NOMO-1 (cell line): ENCODE measurements around the gene DDX17.

ENCODE experiments used
- DNase-seq, 2 experiments: peaks; one replicate each; lab custom pipeline; 2025; ENCODE audit not compliant: unreplicated experiment in 2 of 2; lab: John Stamatoyannopoulos, UW

DDX17 gene

DNA sequence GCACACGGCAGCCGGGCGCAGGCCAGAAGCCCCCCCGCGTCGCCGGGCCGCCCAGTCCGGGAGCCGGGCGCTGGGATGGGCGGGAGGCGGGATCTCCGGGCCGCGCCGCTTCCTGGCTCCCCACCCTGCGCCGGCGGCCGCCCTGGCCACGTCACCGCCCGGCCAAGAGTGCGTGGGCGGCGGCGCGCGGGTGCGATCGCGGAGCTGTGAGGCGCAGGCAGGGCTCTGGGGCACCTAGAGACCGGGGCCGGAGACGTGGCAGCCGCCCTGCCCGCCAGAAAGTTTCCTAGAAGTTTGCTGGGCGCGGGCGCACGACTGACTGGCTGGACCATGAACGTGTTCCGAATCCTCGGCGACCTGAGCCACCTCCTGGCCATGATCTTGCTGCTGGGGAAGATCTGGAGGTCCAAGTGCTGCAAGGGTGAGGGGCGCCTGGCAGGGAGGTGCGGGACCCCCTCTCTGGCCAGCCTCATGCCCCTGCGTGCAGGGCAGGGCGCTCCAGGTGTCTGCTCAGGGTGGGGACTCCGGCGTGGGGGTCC lies 38.1 kb downstream of the DDX17 start, which contains the start of gene KDELR3:
Gene KDELR3 (plus strand): TSS at position 193 of the 539 bp plus-strand sequence. CDS start 138 bp downstream, at position 331.
- DNase-seq, result peak in 1 of 2 experiments; percentile 39

DNA sequence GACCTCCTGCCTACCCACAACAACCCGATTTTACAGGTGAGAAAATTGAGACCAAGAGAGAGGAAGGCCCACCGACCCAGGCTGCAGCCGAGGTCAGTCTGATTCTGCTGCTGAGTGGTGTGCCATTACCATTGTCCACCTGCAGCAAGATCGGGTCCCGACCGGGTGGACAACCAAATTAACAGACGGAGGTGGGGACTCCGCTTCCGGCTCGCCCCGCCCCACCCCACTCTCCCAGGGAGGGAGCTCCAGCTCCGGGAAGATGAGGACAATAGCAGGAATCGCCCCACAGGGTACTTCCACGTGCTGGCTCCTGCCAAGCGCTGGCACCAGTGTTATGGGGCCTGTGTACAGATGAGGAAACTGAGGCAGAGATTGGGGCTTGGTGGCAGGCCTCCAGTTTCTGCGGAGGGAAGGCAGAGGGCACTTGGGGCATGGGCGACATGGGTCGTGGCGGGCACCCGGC lies 38.6 kb downstream of the DDX17 start:
- DNase-seq, result no peak

DNA sequence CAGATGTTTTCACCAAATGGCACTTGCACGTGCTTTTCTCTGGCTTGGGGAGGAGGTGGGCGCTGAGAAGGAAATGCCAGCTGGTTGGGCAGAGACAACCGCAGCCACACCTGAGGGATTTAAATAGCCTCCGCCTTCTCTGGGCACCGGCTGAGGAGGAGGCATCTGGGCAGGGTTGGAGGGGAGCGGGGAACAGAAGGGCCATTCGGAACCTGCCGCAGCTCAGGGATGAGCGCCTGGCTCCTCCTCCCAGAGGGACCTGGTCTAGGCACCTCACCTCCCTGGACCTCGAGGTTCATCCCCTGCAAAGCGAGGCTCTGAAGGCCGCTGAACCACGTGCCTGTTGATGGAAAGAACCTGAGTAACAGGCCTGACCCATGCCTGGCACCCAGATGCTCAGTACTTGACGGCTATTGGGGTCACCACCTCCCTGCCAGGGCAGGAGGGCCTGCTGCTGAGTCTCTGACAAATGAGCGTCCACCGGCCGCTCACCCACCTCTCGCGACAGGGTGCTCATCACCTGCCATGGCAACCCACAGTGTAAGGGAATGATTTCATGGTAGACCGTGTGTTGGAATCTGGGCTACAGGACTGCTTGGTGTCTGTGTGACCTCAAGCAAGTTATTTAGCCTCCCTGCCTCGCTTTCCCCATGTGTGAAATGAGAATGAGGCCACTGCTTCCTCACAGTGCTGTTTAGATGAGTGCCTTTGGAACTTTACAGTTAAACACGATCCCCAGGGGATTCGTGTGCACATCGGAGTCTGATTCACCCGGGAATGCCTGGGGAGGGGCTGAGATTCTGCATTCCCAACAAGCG lies 40.2 kb downstream of the DDX17 start:
- DNase-seq, result no peak

DNA sequence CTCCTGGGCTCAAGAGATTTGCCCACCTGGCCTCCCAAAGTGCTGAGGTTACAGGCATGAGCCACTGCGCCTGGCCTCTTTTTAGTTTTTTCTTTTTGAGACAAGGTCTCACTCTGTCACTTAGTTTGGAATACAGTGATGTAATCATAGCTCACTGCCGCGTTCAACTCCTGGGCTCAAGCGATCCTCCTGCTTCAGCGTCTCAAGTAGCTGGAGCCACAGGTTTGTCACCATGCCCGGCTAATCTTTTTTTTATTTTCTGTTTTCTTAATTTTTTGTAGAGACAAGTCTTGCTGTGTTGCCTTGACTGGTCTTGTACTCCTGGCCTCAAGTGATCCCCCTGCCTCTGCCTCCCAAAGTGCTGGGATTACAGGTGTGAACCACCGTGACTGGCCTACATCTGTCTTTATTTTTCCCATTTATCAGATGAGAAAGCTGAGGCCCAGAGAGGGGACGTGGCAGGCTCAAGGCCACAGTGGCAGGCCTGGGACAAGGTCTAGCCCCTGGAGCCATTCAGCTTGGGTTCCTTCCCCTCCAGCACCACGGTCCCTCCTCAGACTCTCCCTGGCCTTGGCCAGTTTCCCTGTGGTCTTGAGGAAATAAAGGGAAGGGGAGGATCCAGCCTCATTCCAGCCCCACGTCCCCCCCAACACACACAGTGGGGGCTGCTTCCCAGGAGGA lies 41.0 kb downstream of the DDX17 start:
- DNase-seq, result no peak

DNA sequence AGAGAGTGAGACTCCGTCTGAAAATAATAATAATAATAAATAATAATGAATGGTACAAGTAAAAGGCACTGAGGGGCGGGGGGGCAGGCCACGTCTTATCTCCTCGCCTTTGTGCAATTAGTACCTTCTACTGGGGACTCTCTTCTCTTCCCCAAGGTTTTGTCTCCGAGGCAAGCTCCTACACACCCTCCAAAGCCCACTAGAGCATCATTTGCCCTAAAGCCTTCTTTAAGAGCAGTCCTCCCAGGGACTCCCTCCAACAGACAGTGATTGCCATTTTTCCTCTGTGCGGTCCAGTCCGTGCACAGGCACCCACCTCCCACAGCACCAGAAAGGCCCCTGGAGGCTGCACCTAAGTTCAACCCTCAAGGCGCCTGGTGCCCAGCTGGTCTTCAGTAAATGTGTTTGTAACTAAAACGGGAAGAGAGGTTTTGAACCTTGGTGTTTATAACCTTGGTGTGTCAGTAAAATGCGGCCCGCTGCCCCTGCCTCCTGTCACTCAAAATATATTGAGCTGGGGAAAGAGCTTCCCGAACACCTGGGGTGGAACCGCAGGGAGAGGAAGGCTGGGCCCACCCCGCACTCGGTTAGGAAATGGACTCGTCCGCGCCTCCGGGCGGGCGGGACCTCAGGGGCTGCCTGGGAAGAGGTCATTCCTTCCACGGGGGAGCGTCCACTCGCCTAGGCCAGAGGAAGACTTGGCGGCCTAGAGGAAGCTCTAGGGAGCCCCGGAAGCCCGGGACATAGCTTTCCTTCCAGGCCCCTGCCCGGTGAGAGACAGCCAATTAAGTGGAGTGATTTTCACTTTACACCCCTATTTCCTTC lies 42.9 kb downstream of the DDX17 start:
- no peak for DNase-seq

DNA sequence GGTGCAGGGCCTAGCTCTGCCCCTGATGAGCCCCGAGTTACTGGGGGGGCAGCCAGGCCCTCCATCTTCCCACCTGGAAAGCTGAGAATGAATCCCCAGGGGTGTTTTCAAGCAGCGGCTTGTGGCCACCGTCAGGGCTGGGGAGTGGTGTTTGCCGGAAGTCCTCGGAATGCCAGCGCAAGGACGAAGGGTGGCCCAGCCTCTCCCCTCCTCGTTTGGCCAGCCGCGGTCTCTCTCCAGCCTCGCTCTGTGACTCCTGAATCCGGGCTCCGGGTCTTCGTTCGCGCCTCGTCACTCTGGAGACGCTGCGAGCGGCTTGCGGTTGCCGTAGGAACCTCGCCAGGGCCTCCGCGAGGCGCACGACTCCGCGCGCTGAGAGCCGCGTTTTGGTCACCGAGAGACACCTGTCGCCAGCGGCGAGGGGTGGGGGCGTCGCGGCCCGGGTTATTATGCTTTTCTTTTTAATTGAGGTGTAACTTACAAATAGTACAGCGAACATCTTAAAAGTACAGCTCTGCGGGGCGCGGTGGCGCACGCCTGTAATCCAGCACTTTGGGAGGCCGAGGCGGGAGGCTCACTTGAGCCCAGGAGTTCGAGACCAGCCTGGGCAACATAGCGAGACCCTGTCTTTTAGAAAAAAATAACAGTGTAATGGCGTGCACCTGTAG lies 44.6 kb downstream of the DDX17 start:
- peak; percentile 61 to 78 for DNase-seq

DNA sequence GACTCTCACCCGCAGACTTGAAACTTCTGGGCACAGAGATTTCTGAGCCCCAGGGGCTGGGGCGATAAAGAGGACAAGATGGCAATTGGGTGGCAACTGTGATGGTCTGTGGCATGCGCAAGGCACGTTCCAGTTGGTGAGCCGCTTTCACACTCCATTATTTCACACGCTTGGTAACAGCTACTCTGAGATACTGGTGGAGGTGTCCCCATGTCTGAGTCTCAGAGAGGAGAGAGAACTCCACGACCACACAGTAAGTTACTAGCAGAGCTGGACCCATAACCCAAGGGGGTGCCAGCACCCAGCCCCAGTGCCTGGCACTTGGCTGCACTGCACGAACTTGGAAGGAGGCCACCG lies 45.1 kb downstream of the DDX17 start:
- DNase-seq, result no peak

DNA sequence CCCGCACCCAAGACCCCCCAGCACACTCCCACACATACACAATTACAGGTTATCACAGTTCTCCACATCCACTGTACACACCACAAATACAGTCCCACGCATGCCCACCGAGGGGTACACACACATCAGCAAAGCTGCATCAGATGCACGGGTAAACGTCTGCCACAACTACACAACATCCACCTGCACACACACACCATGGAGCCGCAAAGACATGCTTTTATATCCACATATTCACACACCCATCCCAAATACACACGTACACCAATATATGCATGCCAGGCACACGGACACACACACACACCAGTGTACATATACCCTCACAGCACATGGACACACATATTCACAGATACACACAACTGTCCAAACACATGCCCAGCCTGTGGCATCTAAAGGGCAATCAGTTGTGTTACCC lies 45.7 kb downstream of the DDX17 start:
- DNase-seq, result no peak

DNA sequence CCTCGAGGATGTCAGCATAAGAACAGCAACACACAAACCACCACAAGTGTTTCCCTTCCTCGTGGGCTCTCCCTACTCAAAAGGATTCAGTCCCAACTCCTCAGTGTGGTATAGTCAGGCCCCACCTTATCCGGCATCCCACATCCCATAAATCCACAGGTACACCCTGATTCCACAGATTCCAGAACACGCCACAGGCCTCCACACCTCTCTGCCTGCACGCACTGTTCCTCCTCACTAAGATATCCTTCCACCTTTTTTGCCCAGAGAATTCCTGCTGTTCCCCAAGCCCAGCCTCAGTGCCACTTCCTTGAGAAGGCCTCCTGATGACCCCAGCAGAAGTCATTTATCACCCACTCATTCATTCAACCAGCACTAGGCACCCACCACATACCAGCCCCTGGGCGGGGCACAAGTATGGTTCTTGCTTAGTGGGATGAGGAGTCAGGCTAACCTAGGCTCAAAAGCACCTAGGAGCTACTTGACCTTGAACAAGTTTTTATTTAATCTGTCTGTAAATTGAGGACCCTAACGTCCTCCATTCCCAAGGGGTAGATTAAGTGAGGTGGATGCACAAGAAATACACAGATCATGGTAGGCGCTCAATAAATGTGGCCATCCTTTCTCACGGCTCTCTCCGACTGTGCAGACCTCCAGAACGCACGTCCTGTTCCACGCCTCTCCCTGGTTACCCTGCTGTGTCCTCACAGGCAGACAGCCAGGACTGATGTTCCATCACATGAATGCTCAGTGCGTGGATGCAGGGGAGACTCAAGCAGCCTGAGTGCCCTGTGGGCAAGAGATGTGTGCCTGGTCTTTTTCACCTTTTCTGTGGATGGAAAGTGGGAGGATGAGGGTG lies 49.0 kb downstream of the DDX17 start:
- no peak for DNase-seq

DNA sequence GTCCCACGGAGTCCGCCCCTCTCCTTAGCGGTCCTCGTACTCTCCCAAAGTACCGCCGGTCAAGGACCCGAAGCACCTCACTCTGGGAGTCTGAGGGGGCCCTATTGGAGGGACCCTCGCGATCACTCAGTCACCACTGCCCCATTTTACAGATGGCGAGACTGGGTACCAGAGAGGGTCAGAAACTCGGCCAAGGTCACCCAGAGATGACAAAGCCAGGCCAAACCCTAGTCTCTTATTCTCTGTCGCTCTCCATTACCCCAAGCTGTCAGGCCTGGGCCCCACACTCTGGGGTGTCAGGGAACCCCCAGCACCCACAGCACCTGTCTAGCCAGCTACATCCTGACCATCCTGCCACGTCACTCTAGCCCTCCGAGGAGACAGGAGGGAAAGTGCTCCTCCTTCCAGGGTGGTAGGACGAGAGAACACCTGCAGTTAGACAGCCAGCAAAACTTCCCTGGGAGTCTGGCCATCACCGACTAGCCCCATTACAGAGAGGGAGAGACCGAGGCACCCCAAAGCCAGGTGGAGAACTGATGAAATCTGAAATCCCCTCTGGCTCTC lies 49.8 kb downstream of the DDX17 start:
- no peak for DNase-seq

DNA sequence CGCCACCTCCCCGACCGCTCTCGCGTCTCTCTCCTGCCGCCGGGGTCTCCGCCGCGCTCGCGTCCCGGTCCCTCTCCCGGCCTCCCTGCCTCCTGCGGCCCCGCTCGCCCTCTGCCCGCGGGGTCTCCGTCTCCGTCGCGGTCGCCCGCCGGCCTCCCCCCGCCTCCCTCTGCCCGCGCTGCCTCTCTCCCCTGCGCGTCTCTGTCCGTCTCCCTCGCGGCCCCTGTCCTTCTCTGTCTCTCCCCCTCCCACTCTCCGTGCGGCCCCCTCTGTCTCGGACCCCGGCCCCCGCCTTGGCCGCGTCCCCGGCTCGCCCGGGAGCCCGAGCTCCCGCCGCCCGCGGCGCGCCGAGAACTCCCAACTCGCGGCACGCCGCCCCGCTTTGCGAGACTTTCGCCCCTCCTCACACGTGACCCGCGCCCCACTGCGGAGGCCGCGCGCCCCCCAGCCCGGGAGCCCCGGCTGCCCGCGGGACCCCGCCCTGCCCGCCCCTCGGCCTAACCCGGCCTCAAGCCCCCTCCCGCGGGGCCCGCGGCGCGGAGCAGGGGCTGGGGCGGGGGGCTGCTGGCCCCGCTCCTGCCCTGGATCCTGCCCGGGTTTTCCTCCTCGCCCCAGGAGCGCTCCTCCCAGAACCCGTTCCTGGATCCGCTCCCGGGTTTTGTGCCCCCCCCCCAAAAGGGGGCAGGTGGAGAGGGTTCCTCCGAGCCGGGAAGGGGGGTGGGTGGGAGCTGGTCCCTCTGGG lies 50.4 kb downstream of the DDX17 start:
- DNase-seq, result no peak

DNA sequence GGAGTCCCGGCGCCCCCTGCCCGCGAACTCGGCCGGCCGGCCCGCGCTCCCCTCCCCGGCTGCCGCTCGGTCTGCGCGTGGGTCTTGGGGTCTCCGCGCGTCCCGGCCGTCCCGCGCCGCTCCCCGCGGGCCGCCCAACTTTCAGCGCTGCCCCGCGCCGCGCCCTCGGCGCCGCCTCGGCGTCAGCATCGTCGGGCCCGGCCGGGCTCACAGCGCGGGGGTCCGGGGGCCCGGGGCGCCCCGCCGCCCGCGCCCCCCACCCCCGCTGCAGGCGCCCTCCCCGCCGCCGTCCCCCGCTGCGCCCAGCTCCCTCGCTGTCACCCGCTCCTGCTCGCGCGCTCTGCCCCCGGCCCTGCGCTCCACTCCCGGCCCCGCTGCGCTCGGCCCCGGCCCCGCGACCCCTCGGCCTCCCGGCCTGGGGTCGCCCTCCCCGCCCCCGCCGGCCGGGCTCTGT lies 51.0 kb downstream of the DDX17 start, which contains the start of gene KCNJ4:
Gene KCNJ4 (minus strand): TSS at position 124 of the 454 bp plus-strand sequence. CDS start 27,067 bp downstream, outside the sequence.
- DNase-seq, result no peak

DNA sequence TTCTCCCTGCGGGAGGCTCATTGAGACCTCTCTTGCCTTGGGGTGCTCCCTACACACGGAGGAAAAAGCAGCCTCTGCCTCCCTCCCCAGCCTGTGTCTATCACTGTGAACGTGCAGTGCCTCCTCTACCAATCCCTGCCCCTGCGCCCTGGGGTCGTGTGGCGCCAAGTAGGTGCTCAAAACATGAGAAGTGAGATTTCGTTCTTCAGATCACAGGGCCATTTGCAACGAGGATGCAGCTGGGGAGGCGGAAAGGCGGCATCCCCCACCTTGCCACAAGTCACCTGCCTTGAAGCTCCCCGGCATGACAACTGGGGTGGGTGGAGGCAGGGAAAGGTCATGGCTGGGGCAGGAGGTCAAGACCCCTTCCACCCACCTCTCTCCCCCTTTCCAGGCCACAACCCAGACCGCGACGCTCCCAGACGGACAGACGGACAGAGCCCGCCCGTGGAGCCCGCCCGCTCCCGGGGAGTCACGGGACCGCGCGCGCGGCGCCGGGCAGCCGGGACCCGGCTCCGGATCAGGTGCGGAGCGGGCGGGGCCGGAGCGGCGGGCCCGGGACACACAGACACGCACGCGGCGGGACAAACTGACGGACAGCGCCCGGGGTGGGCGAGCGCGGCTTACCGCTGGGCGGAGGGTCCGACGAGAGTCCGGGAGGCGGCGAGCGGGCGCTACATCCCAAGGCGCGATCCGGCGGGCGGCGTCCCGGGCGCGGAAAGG lies 51.6 kb downstream of the DDX17 start:
- DNase-seq, result no peak

DNA sequence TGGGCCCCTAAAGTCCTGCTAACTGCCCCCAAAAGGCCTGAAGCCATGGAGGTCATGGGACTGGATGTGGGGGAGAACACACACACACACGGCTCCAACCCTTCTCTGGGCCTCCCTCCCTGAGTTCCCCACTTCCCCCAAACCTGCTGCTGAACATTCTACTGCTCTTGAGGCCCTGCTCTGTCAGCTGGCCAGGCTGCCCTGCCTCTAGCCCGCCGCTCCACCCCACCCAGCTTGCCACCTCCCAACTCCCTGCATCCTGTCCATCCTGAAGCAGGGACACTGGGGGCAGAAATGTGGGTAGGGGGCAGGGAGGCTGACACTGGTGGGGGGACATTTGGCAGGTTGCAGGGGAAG lies 52.1 kb downstream of the DDX17 start:
- peak in 1 of 2 experiments; percentile 30 for DNase-seq

DNA sequence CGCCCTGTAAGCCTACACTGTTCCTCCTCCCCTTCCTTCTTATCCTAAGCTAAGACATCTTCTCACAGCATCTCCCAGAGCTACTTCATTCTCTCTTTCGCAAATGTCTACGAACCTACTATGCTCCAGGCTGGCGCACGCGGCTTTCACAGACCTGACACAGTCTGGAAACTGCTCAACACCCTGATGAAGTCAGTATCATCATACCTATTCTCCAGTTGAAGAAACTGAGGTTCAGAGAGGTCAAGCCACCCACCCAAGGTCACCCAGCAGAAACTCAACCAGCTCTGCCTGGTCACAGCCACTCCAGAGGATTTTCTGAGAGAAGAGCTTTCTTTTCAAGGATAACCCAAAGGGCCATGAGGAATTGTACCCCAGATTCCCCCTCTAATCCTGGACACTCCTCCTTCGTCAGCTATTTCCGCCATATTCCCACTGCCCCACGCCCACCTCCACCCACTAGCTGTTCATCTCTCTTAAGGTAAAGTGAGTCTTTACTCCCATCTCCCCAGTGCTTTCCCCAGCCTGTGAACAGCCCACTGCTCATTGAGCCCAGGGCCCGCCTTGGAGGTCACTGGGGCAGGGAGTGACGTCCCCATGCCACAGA lies 52.9 kb downstream of the DDX17 start:
- DNase-seq, result no peak

DNA sequence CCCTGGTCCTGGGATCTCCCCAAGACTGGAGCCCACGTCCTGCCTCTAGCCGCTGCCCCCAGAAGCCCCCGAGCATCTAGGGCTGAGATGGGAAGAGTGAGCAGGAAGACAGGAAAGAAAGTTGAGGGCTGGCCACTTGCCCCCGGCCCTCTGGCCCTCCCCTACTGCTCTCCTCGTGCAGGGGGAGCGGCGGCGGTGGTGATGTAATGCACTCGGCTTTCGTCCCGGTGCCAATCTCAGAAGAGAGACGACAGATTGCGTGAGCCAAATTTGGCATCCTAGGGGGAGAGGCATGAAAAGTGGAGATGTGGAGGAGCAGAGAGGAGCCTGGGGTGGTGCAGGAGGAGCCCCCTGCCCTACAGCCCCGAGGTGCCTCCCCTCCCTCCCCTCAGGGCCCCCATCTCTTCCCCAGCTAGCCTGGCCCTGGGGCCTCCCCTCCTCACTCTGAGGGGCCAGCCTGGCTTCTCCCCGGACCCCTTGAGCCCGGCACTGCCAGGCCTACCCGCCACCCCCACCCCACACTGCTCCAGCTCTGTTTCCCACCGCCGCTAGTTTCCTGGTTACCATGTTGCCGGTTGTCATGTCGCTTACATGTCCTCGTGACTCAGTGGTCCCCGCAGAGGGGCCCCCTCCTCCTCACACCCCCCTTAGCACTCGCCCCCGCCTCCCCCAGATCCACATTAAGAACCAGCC lies 53.6 kb downstream of the DDX17 start:
- no peak for DNase-seq

DNA sequence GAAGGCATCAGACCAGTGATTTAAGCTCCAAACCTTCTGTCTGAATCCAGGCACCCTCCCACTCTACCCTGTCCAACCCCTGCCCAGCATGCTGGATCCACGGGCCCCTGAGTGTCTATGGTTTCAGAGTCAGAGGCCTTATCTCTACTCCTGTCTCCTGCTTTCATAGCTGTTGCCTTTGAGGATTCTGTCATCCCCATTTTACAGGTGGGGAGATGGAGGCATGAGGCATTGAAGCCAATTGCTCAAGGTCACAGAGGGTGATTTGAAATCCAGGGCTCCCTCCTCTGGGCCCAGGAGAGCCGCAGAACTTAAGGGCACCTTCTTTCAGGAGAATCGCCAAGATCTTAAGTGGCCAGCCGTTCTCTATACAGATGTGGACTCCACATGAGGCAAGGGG lies 54.2 kb downstream of the DDX17 start:
- no peak for DNase-seq
